Panc1 (cell line): ENCODE data around the gene FRMD5.

Experiments
- CTCF ChIP-seq: fragments of 450-650 bp; IDR thresholded peaks from 2 replicates; pipeline ENCODE4 v1.5.1; 2017; ENCODE audit warnings: mild to moderate bottlenecking
- POLR2AphosphoS5 ChIP-seq: IDR thresholded peaks from 2 replicates; pipeline ENCODE4 v1.6.1; 2012; ENCODE audit warnings: mild to moderate bottlenecking, low read depth, low read length, moderate library complexity

DNA sequence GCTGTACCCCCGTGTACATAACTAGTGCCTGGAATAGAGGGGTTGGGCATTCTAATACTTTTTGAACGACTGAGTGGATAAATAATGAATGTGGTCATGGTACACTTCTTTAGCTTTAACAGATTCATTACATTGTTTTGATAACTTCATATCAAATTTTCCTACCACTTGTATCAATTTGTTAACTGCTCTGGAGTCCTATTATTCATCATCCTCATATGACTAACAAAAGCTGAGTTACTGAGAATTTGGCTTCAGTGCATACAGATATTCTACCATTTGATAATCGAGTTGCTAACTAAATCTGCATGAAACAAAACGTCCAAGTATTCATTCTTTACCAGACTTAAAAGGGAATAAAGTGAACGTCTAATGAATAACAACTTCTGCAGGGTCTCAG lies 31.7 kb downstream of the FRMD5 start:
- TF ChIP-seq CTCF, result no peak
- TF ChIP-seq POLR2AphosphoS5, result no peak
